ENCODE measurements around the gene CCDC9B.

- TF ChIP-seq CTCF (IDR thresholded peaks at IDR 0.05) (no peak), POLR2A (IDR thresholded peaks at IDR 0.05) (no peak), EP300 (IDR thresholded peaks at IDR 0.05) (no peak)
Observed at GRCh38 chr15:40317580-40317979, 23.2 kb downstream of the CCDC9B start.

Data from upper lobe of left lung (tissue), 4 donors.